CD8-positive, alpha-beta memory T cell (primary cell): ENCODE measurements around the gene CYTH3. TPM values are rescaled to one million over a fixed set of nuclear protein-coding genes. Genes with fewer than 3 reads are reported as not detected.
A peak's percentile ranks its signal among the peaks of the same experiment; 100 is the strongest.
"Not testable (repeated sequence)": the region's sequence is repeated elsewhere in the genome, so short reads cannot be mapped to it uniquely, and the experiment has no call there.

Experiments used
- CTCF ChIA-PET: fragments of 350-600 bp; sonication (Branson Sonifier 250); formaldehyde crosslinking; loops from one replicate; lab custom pipeline; 2021; ENCODE audit warnings: antibody characterized with exemption; lab: Charles Lee
- POLR2A ChIA-PET: fragments of 350-600 bp; sonication (Branson Sonifier 250); formaldehyde crosslinking; loops from one replicate; lab custom pipeline; 2021; ENCODE audit warnings: antibody characterized with exemption; lab: Charles Lee
- DNase-seq, 5 donors: peaks; one replicate each; pipeline versions ENCODE4 v3.0.0 to v3.0.0-alpha.2; 2020 to 2022; ENCODE audit warnings: mixed read lengths in 1 of 5
- H3K27ac ChIP-seq: one replicate; pipeline ENCODE4 v1.7.0; 2013; ENCODE audit warnings: low read depth, mild to moderate bottlenecking, low read length, moderate library complexity
- H3K27me3 ChIP-seq: 2 replicates; pipeline ENCODE4 v1.7.0; 2013; ENCODE audit warnings: low read length, mild to moderate bottlenecking; ENCODE audit not compliant: insufficient read depth, poor library complexity, severe bottlenecking
- H3K36me3 ChIP-seq: 2 replicates; pipeline ENCODE4 v1.7.0; 2013; ENCODE audit warnings: mild to moderate bottlenecking, low read length, moderate library complexity; ENCODE audit not compliant: insufficient read depth
- H3K4me1 ChIP-seq: 2 replicates; pipeline ENCODE4 v1.7.0; 2013; ENCODE audit warnings: mild to moderate bottlenecking, low read length, moderate library complexity; ENCODE audit not compliant: insufficient read depth
- H3K4me3 ChIP-seq: 2 replicates; pipeline ENCODE4 v1.7.0; 2013; ENCODE audit warnings: mild to moderate bottlenecking, low read length
- H3K9me3 ChIP-seq: 2 replicates; pipeline ENCODE4 v1.7.0; 2013; ENCODE audit warnings: mild to moderate bottlenecking, low read length
- H3K27ac Mint-ChIP-seq, 8 donors: one replicate each; pipeline ENCODE4 v1.8.0; 2020 to 2021; ENCODE audit warnings: mixed read lengths in 8 of 8, mild to moderate bottlenecking in 6 of 8, inconsistent platforms in 3 of 8, moderate library complexity in 3 of 8
- H3K27me3 Mint-ChIP-seq, 2 donors: one replicate each; pipeline ENCODE4 v1.8.0; 2020 to 2021; ENCODE audit warnings: mixed read lengths in 2 of 2, mild to moderate bottlenecking in 1 of 2, moderate library complexity in 1 of 2
- H3K36me3 Mint-ChIP-seq, 3 donors: one replicate each; pipeline ENCODE4 v1.8.0; 2020 to 2021; ENCODE audit warnings: mixed read lengths in 3 of 3, inconsistent platforms in 1 of 3, mild to moderate bottlenecking in 1 of 3
- H3K4me1 Mint-ChIP-seq, 3 donors: one replicate each; pipeline ENCODE4 v1.8.0; 2020 to 2021; ENCODE audit warnings: mixed read lengths in 3 of 3, inconsistent platforms in 1 of 3, mild to moderate bottlenecking in 1 of 3
- H3K4me3 Mint-ChIP-seq, 7 donors: one replicate each; pipeline ENCODE4 v1.8.0; 2020 to 2021; ENCODE audit warnings: mixed read lengths in 7 of 7, mild to moderate bottlenecking in 6 of 7, moderate library complexity in 4 of 7, inconsistent platforms in 2 of 7
- H3K9me3 Mint-ChIP-seq, 5 donors: one replicate each; pipeline ENCODE4 v1.8.0; 2020 to 2022; ENCODE audit warnings: mixed read lengths in 5 of 5, mild to moderate bottlenecking in 3 of 5, moderate library complexity in 2 of 5, inconsistent platforms in 1 of 5
- polyA plus RNA-seq: library from polyadenylated mRNA; unstranded; fragments of 300-500 nt; fragmentation: Illumina TruSeq; gene quantifications from one replicate; pipeline ENCODE4 v1.2.3, GENCODE V29; 2021
- total RNA-seq, 2 experiments: library from RNA; stranded (reverse); gene quantifications; one replicate each; pipeline ENCODE4 v1.2.3, GENCODE V29; 2021

Gene CYTH3
- total and polyA plus RNA-seq, 3 experiments from 2014 or later: 4.5 to 15.7 (median 4.9) TPM

- Mint-ChIP-seq H3K9me3 (no peaks in the 10 kb centered on the region), H3K27ac (peak overlapping the region in 1 of 8 donors; percentile 18), H3K4me3 (no peak overlapping the region), H3K36me3 (no peaks in the 10 kb centered on the region), H3K4me1 (no peaks in the 10 kb centered on the region), H3K27me3 (no peaks in the 10 kb centered on the region)
- POLR2A ChIA-PET: no interaction called here
- Histone ChIP-seq H3K9me3 (no peaks in the 10 kb centered on the region), H3K4me3 (no peak overlapping the region), H3K4me1 (no peaks in the 10 kb centered on the region), H3K27ac (no peak overlapping the region), H3K27me3 (no peaks in the 10 kb centered on the region), H3K36me3 (no peaks in the 10 kb centered on the region)
- CTCF ChIA-PET: no interaction called here
- no peak for DNase-seq
Observed at GRCh38 chr7:6306471-6306870, 34.0 kb upstream of the CYTH3 start.

GRCh38 chr7:6305330-6305729 is 32.9 kb upstream of the CYTH3 start:
- Mint-ChIP-seq H3K27ac (no peak overlapping the region), H3K4me3 (no peak overlapping the region), H3K9me3 (no peaks in the 10 kb centered on the region), H3K4me1 (no peaks in the 10 kb centered on the region), H3K27me3 (no peaks in the 10 kb centered on the region), H3K36me3 (no peaks in the 10 kb centered on the region)
- Histone ChIP-seq H3K36me3 (no peaks in the 10 kb centered on the region), H3K27me3 (no peaks in the 10 kb centered on the region), H3K4me1 (no peaks in the 10 kb centered on the region), H3K4me3 (no peak overlapping the region), H3K9me3 (no peaks in the 10 kb centered on the region), H3K27ac (no peak overlapping the region)
- POLR2A ChIA-PET: no interaction called here
- CTCF ChIA-PET: no interaction called here
- no peak for DNase-seq

GRCh38 chr7:6301446-6301845 is 29.0 kb upstream of the CYTH3 start:
- H3K36me3 ChIP-seq, H3K9me3 ChIP-seq, H3K4me1 ChIP-seq, H3K4me1 Mint-ChIP-seq, H3K4me3 ChIP-seq, H3K27ac Mint-ChIP-seq, H3K4me3 Mint-ChIP-seq, H3K27me3 Mint-ChIP-seq, H3K36me3 Mint-ChIP-seq, H3K9me3 Mint-ChIP-seq, H3K27ac ChIP-seq, POLR2A ChIA-PET, DNase-seq, CTCF ChIA-PET, H3K27me3 ChIP-seq: not testable (repeated sequence)

GRCh38 chr7:6299774-6300173 is 27.4 kb upstream of the CYTH3 start:
- CTCF ChIA-PET: no interaction called here

GRCh38 chr7:6294839-6295238 is 22.4 kb upstream of the CYTH3 start:
- ChIA-PET CTCF (no interaction called here), POLR2A (no interaction called here)
- H3K27me3 Mint-ChIP-seq: peaks cover 2 to 14% of the 10 kb centered on the region in 2 donors
- no peaks in the 10 kb centered on the region for H3K9me3 Mint-ChIP-seq
- H3K36me3 Mint-ChIP-seq: no peaks in the 10 kb centered on the region
- Histone ChIP-seq H3K4me3 (no peak overlapping the region), H3K27ac (no peak overlapping the region), H3K4me1 (no peaks in the 10 kb centered on the region), H3K36me3 (no peaks in the 10 kb centered on the region), H3K27me3 (no peaks in the 10 kb centered on the region), H3K9me3 (no peaks in the 10 kb centered on the region)
- no peak overlapping the region for H3K4me3 Mint-ChIP-seq
- DNase-seq: no peak
- no peaks in the 10 kb centered on the region for H3K4me1 Mint-ChIP-seq
- H3K27ac Mint-ChIP-seq: no peak overlapping the region

More at GRCh38 chr7:6299774-6300173, 27.4 kb upstream of the CYTH3 start:
- Histone ChIP-seq H3K27ac (no peak overlapping the region), H3K36me3 (no peaks in the 10 kb centered on the region), H3K4me3 (no peak overlapping the region), H3K27me3 (no peaks in the 10 kb centered on the region), H3K4me1 (no peaks in the 10 kb centered on the region), H3K9me3 (no peaks in the 10 kb centered on the region)
- no peaks in the 10 kb centered on the region for H3K9me3 Mint-ChIP-seq
- no peak overlapping the region for H3K4me3 Mint-ChIP-seq
- POLR2A ChIA-PET: no interaction called here
- H3K4me1 Mint-ChIP-seq: no peaks in the 10 kb centered on the region
- no peak overlapping the region for H3K27ac Mint-ChIP-seq
- H3K36me3 Mint-ChIP-seq: no peaks in the 10 kb centered on the region
- no peak for DNase-seq
- H3K27me3 Mint-ChIP-seq: peaks cover 0 to 15% of the 10 kb centered on the region in 2 donors

GRCh38 chr7:6293202-6293601 is 20.8 kb upstream of the CYTH3 start:
- Histone ChIP-seq H3K27ac (no peak overlapping the region), H3K4me3 (no peak overlapping the region), H3K27me3 (no peaks in the 10 kb centered on the region), H3K4me1 (no peaks in the 10 kb centered on the region), H3K9me3 (no peaks in the 10 kb centered on the region), H3K36me3 (no peaks in the 10 kb centered on the region)
- no peaks in the 10 kb centered on the region for H3K4me1 Mint-ChIP-seq
- no peaks in the 10 kb centered on the region for H3K9me3 Mint-ChIP-seq
- H3K27ac Mint-ChIP-seq: no peak overlapping the region
- ChIA-PET POLR2A (no interaction called here), CTCF (no interaction called here)
- no peak for DNase-seq
- no peak overlapping the region for H3K4me3 Mint-ChIP-seq
- peaks cover 2 to 12% of the 10 kb centered on the region in 2 donors for H3K27me3 Mint-ChIP-seq
- H3K36me3 Mint-ChIP-seq: no peaks in the 10 kb centered on the region

- H3K27ac ChIP-seq, H3K27me3 ChIP-seq, H3K4me3 ChIP-seq, H3K9me3 Mint-ChIP-seq, POLR2A ChIA-PET, H3K27me3 Mint-ChIP-seq, H3K4me3 Mint-ChIP-seq, H3K36me3 ChIP-seq, H3K4me1 Mint-ChIP-seq, H3K4me1 ChIP-seq, H3K27ac Mint-ChIP-seq, CTCF ChIA-PET, H3K36me3 Mint-ChIP-seq, DNase-seq, H3K9me3 ChIP-seq: not testable (repeated sequence)
Observed at GRCh38 chr7:6291941-6292340, 19.5 kb upstream of the CYTH3 start.

- Mint-ChIP-seq H3K9me3 (no peaks in the 10 kb centered on the region), H3K36me3 (no peaks in the 10 kb centered on the region), H3K4me1 (no peaks in the 10 kb centered on the region), H3K27me3 (peaks cover 2 to 7% of the 10 kb centered on the region in 2 donors), H3K4me3 (no peak overlapping the region), H3K27ac (no peak overlapping the region)
- Histone ChIP-seq H3K27me3 (no peaks in the 10 kb centered on the region), H3K4me3 (no peak overlapping the region), H3K4me1 (no peaks in the 10 kb centered on the region), H3K36me3 (no peaks in the 10 kb centered on the region), H3K9me3 (no peaks in the 10 kb centered on the region), H3K27ac (no peak overlapping the region)
- no peak for DNase-seq
- CTCF ChIA-PET: no interaction called here
- POLR2A ChIA-PET: no interaction called here
Observed at GRCh38 chr7:6291531-6291930, 19.1 kb upstream of the CYTH3 start.

- POLR2A ChIA-PET: interaction anchor here (0.6 kb wide), 1 partner anchor 128 kb away, joined by 3 read pairs; no protein-coding TSS in a partner anchor
- H3K4me1 Mint-ChIP-seq: no peaks in the 10 kb centered on the region
- H3K4me3 Mint-ChIP-seq: no peak overlapping the region
- H3K9me3 ChIP-seq: no peaks in the 10 kb centered on the region
- H3K9me3 Mint-ChIP-seq: no peaks in the 10 kb centered on the region
- peak overlapping the region in 1 of 8 donors; percentile 54 for H3K27ac Mint-ChIP-seq
- H3K4me1 ChIP-seq: no peaks in the 10 kb centered on the region
- no peak overlapping the region for H3K27ac ChIP-seq
- H3K36me3 ChIP-seq: no peaks in the 10 kb centered on the region
- no peaks in the 10 kb centered on the region for H3K36me3 Mint-ChIP-seq
- H3K27me3 ChIP-seq: no peaks in the 10 kb centered on the region
- peaks cover 2 to 7% of the 10 kb centered on the region in 2 donors for H3K27me3 Mint-ChIP-seq
- no peak for DNase-seq
- CTCF ChIA-PET: no interaction called here
- H3K4me3 ChIP-seq: no peak overlapping the region
Observed at GRCh38 chr7:6290319-6290741, 17.9 kb upstream of the CYTH3 start.
